C4-2B (cell line): ENCODE measurements around the gene MCCC1.

Experiments
- H3K27ac ChIP-seq: fragments of 450-650 bp; 2 replicates; pipeline ENCODE4 v1.5.1; 2017
- CTCF ChIP-seq: fragments of 450-650 bp; conservative IDR thresholded peaks from 2 replicates; pipeline ENCODE4 v1.5.1; 2017; ENCODE audit warnings: mild to moderate bottlenecking
- ZFX ChIP-seq: fragments of 450-650 bp; IDR thresholded peaks from 2 replicates; pipeline ENCODE4 v1.6.1; 2017

Gene MCCC1

GRCh38 chr3:182970811-182971418, 128.4 kb downstream of the MCCC1 start:
- no peak for TF ChIP-seq CTCF
- TF ChIP-seq ZFX, result no peak
- H3K27ac ChIP-seq, result no peak overlapping the region

- no peak overlapping the region for H3K27ac ChIP-seq
- TF ChIP-seq CTCF (no peak), ZFX (no peak)
Measured at GRCh38 chr3:182969853-182970252, 129.4 kb downstream of the MCCC1 start.

- H3K27ac ChIP-seq, result no peak overlapping the region
- TF ChIP-seq CTCF, result no peak
Measured at GRCh38 chr3:182969277-182969676, 130.0 kb downstream of the MCCC1 start.

- H3K27ac ChIP-seq, result no peak overlapping the region
- TF ChIP-seq CTCF (no peak), ZFX (no peak)
Measured at GRCh38 chr3:182967218-182968204, 131.8 kb downstream of the MCCC1 start.

- TF ChIP-seq CTCF, result no peak
- TF ChIP-seq ZFX, result no peak
- no peak overlapping the region for H3K27ac ChIP-seq
Measured at GRCh38 chr3:182965861-182966366, 133.4 kb downstream of the MCCC1 start.
